22Rv1 (cell line): ENCODE results near the gene AGMO.

ENCODE experiments used
- H3K27ac ChIP-seq: fragments of 450-650 bp; 2 replicates; pipeline ENCODE4 v1.5.1; 2017
- ZFX ChIP-seq: fragments of 450-650 bp; IDR thresholded peaks from 2 replicates; pipeline ENCODE4 v1.6.1; 2017; ENCODE audit warnings: antibody characterized with exemption, borderline replicate concordance
- TF ChIP-seq, protein P1 (sequence below): fragments of 450-650 bp; IDR thresholded peaks from 2 replicates; pipeline ENCODE4 v1.5.1; 2017; ENCODE audit warnings: mild to moderate bottlenecking

AGMO gene

DNA sequence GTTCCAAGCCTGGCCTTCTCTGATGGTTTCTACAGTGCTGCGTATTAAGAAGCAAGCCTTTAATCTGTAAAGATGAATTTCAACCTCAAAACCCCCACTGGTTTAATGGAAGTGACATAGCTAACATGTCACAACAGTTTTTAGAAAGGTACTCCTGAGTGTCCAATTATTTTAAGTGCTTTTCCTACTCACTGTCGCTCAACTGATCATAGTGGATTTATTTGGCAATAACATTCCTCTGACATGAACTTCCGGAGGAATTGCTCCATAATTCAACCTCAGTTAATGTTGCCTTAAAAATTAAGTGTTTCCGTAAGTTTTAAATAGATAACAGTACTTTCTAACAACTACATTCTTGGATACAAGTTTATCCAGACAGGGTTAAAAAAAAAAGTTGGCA, 57.5 kb downstream of the AGMO start:
- H3K27ac ChIP-seq = no peak overlapping the region

DNA sequence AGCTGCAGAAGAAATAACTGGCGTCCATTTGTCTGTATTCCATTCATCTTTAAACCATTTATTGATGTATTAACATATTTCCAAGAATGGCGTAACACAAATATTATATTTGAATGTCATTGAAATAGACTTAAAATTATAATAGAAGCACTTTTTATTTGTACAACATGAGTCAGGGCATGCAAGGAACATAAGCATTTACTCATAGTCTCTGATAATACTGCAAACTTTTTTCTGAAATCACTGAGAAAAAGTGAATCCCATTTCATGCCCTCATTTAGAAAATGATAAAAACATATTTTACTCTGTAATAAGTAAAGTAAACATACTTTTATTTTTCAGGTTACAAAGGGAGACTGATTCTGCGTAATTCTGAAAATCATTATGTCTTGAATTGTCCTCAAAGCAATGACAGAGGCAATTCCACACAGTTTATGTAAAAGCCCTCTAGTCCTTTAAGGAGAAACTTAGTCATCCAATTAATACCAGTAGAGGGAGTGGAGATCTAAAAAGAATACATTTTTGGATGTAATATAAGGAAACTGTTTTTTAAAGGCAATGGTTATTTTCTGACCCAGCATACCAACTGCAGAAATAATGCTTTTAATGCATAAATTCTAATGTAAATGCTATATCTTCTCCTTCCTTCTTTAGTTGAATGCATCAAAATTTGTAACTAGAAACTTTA, 58.1 kb downstream of the AGMO start:
- TF ChIP-seq ZFX = no peak
- TF ChIP-seq, protein P1, sequence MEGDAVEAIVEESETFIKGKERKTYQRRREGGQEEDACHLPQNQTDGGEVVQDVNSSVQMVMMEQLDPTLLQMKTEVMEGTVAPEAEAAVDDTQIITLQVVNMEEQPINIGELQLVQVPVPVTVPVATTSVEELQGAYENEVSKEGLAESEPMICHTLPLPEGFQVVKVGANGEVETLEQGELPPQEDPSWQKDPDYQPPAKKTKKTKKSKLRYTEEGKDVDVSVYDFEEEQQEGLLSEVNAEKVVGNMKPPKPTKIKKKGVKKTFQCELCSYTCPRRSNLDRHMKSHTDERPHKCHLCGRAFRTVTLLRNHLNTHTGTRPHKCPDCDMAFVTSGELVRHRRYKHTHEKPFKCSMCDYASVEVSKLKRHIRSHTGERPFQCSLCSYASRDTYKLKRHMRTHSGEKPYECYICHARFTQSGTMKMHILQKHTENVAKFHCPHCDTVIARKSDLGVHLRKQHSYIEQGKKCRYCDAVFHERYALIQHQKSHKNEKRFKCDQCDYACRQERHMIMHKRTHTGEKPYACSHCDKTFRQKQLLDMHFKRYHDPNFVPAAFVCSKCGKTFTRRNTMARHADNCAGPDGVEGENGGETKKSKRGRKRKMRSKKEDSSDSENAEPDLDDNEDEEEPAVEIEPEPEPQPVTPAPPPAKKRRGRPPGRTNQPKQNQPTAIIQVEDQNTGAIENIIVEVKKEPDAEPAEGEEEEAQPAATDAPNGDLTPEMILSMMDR = no peak
- no peak overlapping the region for H3K27ac ChIP-seq

More for the DNA sequence above, 57.5 kb downstream of the AGMO start:
- no peak for TF ChIP-seq ZFX
- TF ChIP-seq, protein P1 = no peak

DNA sequence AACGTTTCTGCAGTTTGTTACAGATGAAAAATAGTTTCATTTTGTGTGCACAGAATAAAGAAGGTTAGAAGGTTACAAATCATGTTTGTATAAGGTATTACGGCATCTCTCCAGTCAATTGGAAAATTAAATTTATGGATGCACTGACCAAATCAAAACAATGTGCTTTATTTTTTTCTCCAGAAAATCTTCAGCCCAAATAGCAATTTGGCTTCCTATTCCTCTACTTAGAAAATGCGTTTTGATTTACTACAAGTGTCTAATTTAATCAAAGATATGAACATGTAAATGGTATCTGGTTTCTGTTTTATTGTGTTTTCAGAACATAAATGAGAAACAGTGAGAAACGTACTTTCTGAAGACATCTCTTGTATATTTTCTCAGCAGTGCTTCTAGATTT, 63.4 kb downstream of the AGMO start:
- TF ChIP-seq ZFX = no peak
- TF ChIP-seq, protein P1 = no peak
- H3K27ac ChIP-seq = no peak overlapping the region

DNA sequence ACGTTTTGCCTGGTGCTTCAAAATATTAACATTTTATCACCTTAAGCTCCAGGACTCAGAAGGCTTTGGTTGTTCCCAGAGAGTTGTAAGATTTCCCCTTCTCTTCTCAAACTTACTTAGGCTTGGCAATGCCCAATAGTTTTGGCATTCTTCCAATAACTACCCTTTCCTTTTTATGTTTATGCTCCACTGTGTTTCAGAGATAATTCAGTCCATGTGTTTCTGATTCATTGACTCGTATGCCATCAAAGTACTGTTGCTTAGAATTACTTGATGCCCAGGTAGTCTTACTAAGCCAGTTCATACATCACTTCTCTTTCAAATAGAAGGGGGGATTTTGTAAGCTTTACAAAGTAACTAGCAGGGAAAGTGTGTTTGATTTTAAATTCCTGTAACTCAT, 66.6 kb downstream of the AGMO start:
- TF ChIP-seq ZFX = no peak
- TF ChIP-seq, protein P1 = no peak
- H3K27ac ChIP-seq = no peak overlapping the region

DNA sequence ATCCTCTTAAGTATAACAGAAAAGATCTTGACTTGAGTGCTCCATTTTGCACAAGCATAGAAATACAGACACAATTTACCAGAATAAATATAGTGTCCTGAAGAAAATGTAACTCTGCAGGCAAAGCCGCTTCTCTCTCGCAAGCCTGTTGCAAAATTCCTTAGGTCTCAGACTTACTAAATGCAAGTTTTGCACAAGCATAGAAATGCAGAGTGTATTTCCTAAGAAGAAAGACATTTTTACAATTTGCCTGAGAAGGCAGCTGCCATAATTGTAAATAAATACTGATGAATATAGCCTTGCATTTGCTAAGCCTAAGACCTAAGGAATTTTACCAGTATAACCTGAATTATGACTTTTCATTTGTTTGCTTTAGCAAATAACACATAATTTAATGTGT, 67.1 kb downstream of the AGMO start:
- TF ChIP-seq, protein P1 = no peak
- no peak for TF ChIP-seq ZFX
- H3K27ac ChIP-seq = no peak overlapping the region

DNA sequence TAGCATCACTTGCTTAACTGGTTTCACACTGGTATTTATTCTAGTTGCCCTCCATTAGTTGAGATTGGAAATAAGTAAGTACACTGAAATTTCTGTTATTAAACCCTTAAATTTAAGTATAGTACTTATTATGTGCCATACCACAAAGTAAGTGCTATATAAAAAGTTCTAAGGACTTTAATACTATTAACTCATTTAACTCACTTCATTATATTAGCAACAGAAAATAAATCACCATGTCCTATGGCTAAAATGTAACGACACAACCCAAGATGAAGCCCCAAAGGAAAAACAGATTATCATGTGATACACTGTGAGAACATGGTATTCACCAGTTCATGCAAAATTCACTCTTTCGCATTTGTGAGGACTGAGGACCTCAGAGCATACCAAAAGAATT, 70.5 kb downstream of the AGMO start:
- H3K27ac ChIP-seq = no peak overlapping the region
- TF ChIP-seq, protein P1 = no peak
- TF ChIP-seq ZFX = no peak

DNA sequence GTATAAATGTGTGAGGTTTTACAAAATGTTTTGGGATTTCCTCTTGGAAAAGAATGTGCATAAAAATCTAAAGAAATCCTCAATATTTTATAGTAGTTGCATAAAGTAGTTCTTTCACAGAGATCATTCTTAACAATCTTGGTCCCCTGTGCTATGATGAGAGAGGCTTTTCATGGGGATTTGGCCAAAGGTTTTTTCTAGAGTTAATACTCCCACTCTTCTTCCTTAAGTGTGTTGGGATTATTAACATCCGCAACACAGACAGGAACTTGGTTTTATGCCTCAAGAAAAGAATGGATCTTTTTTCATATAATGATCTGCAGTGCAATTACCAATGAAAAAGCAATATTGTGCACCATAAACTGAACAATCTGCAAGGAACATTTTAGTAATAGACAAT, 71.5 kb downstream of the AGMO start:
- no peak overlapping the region for H3K27ac ChIP-seq
- no peak for TF ChIP-seq ZFX
- TF ChIP-seq, protein P1 = no peak
